Uterine smooth muscle cell (primary cell): Measurements from ENCODE around the gene SNRNP48. TPM values are rescaled to one million over a fixed set of nuclear protein-coding genes. Genes with fewer than 3 reads are reported as not detected.

Source experiments
- total RNA-seq: library from RNA; depleted of rRNA; stranded (reverse); fragments of >200 nt; gene quantifications from 2 replicates; pipeline ENCODE4 v1.2.3, GENCODE V29; 2014

Gene SNRNP48
- total RNA-seq = 14.6 and 18.8 TPM in 2 replicates

GRCh38 chr6:7589949-7590917 is at the start of gene SNRNP48:
Gene SNRNP48, plus strand, starts transcription at chr6:7590198. Its CDS starts 60 bp downstream, at chr6:7590258.

GRCh38 chr6:7541175-7542064 is 48.6 kb upstream of the SNRNP48 start, which contains the start of gene DSP:
Gene DSP, plus strand, starts transcription at chr6:7541671. Its CDS starts 245 bp downstream, at chr6:7541916.

Other genes starting within 250 kb of the SNRNP48 start
- gene CAGE1, start 200.5 kb upstream of the SNRNP48 start, total RNA-seq = under 0.01 and 0.11 TPM in 2 replicates
- gene RIOK1, start 200.4 kb upstream of the SNRNP48 start, total RNA-seq = 18.2 and 20.3 TPM in 2 replicates
- gene DSP, start 48.5 kb upstream of the SNRNP48 start, total RNA-seq = 0.25 and 0.33 TPM in 2 replicates
- gene BMP6, start 135.9 kb downstream of the SNRNP48 start, total RNA-seq = 0.55 and 3.7 TPM in 2 replicates